Stimulated activated CD4-positive, alpha-beta T cell treated with anti-CD3 and anti-CD28 coated beads, TNF-alpha, amount 100 ng/mL, for 4 hours (primary cell): Measurements from ENCODE around the gene FGR.

ENCODE experiments used
- DNase-seq, 3 experiments: peaks; one replicate each; pipeline ENCODE4 v3.0.0-alpha.2; 2020; ENCODE audit warnings: low read depth in 3 of 3

The FGR gene

DNA sequence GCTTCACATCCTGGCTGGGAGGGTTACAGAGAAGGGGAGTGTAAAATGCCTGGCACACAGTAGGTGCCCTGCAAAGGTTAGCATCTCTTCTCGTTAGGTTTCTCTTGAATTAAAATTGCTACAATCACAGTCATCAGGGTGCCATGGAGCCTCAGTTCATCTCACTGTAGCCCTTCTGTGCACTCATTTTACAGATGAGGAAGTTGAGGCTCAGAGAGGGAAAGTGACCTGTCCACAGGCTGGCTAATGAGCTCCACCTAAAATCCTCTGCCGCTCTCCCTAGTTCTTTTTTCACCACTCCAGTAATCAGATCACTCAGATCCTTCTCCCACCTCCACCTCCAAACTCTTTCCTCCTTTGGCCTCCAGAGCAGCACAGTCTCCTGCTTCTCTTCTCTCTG lies 17.6 kb downstream of the FGR start:
- no peak for DNase-seq

DNA sequence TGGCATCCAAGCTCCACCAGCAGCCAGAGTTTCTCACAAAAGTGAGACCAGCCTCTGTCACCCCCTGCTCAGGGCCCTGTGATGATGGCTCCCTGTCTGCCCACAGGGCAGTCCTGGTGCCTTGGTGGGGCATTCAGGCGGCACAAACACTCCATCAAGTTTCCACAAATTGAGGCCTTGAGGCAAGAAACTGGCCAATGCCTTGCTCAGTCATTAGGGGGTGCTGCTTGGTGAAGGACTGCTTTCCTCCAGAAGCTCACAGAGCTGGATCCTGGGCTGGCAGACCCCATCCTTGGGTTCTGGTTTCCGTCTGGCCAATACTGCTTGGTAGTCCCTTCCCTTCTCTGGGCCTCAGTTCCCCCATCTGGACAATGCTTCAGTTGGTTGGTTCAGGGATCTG lies 18.5 kb downstream of the FGR start:
- DNase-seq, result no peak

DNA sequence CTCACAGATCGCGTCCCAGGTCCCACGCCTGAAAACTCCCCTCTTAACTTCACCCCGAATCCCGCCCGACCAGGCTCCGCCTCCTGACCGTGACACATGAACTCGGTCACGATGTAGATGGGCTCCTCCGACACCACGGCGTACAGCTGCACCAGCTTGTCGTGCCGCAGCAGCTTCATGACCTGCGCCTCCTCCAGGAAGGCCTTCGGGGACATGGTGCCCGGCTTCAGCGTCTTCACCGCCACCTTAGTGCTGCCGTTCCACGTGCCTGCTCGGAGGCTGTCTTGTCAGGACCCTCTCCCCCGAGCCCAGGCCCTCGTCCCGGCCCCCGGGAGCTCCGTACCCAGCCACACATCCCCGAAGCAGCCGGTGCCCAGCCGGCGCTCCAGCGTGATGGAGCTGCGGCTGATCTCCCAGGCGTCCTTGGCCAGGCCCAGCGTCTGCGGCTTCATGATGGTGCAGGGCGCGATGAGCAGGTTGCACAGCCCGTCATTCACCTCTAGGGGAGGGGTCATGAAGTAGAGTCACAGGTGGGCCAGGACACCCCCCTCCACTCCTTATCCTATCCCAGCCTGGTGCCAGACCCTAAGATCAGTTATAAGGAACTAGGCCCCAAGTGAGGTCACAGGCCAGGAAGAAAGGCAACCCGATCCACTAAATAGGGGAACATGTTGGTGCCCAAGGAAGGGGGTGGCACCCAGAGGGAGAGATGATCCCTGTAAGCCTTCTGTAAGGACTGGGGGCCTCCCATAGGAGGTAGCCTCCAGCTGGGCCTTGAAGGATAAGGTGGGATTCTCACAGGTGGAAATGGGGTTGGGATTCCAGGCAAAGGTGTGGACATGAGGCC lies 19.4 kb downstream of the FGR start:
- DNase-seq, result no peak

DNA sequence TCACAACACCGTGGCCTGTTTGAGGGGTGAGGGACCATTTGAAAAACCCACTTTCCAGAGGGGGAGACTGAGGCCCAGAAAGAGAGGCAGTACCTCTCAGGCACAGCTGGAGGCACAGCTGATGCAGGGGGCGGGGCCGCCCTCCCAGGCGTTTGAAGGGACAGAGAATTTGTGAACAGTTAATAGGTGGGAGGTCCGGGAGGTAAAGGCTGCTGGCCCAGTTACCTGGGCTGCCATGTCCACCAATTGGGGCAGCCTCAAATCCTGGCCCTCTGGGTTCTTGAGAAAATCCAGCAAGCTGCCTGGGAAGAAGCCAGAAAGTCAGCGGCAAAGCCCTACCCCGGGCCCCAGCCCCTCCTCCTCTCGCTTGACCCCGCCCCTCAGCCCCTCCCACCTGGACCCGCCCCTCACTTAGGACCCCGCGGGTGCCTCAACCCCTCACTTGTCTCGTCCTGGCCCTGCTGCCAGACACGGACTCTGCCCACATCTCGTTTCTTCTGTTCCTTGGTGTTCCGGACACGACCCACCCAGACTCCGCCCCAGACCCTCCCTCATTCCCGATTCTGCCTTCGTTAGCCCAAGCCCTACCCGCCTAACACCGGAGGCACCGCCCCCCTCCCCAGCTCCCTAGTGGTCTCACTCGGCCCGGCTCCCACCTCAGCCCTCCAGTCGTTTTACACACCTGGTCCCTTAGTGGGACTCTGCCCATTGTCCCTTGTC lies 20.2 kb downstream of the FGR start:
- no peak for DNase-seq

DNA sequence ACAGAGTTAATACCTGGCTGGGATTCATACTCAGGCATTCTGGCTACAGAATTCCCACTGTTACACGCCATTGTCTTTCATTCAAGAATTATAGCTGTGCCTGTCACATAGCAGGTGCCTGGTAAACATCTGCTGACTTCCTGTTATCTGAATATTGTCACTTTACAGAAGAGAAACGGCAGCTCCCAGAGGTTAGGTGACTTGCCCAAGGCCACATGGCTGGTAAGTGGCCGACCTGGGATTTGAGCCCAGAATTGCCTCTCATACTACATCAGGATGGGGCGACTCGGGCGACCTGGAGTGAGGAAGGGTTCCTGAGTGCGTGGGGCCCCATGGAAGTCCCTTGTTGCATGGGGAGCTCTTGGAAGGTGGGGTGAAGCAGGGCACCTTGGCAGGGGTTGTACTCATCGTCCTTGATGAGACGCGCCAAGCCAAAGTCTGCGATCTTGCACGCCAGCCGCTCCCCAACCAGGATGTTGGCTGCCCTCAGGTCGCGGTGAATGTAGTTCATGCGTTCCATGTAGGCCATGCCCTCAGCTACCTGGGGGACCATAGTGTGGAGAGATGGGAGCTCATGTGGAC lies 20.9 kb downstream of the FGR start:
- DNase-seq, result no peak

DNA sequence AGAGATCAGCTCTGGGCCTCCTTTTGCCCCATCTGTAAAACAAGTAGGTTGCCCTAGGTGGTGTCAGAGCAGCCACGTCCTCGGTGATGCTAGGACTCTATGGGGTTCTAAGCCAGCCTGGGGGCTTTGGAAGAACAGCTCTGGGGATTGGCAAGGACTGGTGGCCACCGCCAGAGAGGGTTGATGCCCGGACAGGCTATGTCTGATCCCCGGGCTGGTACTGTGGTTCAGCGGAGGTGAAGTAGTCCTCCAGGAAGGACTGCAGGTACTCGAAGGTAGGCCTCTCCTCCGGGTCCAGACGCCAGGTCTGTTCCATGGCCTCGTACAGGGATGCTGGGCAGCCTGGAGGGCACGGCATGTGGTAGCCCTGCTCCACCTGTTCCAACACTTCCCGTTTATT lies 22.3 kb downstream of the FGR start:
- no peak for DNase-seq

DNA sequence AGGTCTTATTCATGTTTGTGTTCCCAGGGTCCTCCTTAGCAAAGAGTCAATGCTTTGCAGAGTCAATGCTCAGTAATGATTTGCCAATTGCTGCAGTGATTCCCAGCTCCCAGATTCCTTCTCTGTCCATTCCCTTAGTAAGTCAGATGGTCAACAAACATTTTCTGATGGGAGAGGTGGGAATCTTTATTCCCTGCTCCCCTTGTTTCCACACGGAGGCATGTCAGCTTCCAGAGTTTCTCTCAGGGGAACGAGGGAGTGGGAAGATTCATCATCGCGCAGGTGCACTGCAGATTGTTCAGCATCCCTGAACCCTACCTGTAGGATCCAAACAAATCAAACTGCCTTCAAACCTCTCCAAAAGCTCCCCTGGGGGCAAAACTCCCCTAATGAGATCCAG lies 23.5 kb downstream of the FGR start:
- DNase-seq, result no peak

DNA sequence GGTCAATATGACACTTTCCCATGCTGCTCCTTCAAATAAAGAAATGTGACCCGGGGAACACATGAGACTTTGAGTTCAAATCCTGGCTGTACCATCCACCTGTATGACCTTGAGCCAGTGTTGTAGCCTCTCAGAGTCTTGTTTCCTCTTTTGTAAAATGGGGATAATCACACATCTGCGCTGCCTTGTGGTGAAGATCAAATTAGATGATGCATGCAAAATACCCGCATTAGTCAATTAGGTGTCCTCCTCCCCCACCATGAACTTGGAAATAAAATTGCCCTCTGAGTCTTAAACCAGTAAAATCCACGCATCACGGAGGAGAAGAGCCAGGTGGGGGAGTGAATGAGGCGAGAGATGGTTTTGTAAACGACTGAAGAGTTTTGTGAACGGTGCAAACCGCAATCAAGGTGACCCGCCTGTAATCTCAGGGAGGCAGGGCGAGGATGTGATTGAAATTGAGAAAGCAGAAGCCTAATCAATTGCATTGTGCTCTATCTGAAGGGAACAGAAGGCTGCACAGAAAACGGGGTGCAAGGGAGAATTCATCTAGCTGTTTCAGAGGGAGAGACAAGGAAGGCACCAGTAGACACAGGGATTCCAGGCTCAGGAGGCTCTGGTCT lies 25.3 kb downstream of the FGR start:
- DNase-seq, result no peak

DNA sequence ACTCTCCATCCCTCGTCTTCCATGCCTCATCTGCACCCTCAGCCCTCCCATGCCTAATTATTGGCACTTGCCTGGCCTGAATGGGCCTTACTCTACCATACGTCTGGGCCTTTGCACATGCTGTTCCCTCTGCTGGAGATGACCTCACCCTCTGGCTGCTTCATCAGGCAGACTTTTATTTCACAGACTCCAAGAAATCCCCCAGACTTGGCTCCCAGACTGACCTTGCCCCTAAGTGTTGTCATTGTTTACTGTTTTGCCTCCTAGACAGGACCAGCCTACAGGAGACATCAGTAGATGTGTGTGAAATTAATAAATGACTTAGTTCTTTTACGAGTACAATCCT lies 25.8 kb downstream of the FGR start:
- no peak for DNase-seq

DNA sequence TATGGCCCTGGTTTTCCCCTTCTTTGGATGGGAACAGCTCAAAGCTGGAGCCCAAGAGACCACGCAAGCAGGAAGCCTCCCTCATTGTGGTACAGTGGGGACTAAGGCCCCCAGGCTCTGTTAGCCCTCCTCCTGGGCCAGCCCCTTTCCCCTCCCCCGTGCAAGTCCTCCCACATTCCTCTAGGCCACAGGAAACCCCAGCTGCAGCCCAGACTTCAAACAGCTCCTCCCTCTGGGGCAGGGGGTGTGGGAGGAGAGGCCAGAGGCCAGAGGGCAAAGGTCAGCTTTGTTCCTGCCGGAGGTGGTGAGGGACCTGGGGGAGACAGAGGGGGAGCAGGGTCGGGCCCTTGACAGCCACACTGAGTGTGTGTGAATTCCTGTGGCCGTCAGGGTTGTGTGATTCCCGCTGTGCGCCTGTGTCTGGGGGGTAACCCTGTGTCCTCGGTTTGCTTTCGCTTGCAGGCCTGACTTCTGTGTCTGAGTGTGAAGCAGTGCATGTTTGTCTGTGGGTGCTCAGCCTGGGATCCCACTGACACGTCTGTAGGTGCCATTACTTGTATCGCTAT lies 27.7 kb downstream of the FGR start:
- DNase-seq, result no peak

DNA sequence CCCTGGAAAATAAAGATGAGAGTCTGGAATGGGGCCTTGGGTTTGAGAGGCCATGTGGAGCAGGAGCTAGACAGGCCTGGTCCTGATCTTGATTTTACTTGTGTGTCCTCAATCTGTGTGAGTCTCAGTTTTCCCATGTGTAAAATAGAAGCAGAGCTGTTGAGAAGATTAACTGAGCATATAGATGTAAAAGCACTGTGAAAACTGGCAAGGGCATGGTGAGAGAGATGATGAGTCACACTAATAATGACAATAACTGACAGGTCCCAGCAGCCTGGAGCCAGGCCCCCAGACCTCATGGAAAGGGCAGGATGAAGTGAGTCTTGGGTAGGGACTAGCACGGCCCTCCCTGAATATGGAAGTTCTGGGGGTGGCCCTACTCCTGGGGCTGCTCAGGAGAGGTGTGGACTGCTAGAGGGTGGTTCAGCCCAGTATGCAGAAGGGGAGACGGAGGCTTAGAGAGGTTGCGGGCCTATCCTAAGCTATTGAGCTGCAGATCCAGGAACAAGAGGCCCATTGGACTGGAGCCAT lies 28.2 kb downstream of the FGR start:
- DNase-seq, result no peak

DNA sequence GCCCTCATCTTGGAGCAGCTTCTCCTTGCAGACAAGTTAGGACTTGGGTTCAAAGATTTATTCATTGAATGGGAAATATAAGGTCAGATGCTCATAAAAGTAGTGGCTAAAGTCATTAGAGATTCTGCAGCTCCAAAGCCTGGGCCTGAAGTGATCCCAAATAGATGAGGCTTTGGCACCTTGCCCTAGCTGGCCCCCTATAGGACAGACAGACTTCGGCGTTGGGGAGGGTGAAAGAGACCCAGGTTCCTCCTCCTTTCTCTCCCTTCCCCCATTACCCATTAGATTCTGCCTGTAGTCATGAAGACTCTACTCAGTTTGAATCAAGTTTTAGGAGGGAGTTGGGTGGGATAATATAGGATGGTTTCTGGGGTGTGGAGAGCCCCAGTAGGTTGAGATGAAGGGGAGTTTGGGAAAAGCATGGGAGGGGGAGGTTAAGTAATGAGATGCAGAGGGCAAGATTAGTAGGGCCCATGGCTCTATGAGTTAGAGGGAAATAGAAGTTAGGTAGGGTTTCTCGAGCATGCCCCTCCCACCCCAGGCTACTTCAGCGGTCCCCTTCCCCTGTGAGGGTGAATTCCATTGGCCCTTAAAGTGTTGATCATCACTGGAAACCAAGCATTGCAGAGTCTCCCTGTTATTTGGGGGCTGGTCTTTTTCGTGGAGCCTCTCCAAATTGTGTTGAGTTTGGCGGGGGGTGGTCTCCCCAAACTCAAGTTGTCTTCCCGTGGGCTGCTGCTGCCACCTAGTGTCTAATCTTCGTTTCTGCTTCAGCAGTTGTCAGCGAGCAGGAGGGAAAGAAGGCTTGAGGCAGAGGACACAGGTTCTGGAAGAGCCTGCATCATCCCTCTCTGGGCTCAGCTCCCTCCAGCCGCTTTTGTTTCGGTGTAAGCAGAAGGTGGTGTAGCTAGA lies 28.9 kb downstream of the FGR start:
- DNase-seq, result peak; percentile 33 to 43 (median 37)

DNA sequence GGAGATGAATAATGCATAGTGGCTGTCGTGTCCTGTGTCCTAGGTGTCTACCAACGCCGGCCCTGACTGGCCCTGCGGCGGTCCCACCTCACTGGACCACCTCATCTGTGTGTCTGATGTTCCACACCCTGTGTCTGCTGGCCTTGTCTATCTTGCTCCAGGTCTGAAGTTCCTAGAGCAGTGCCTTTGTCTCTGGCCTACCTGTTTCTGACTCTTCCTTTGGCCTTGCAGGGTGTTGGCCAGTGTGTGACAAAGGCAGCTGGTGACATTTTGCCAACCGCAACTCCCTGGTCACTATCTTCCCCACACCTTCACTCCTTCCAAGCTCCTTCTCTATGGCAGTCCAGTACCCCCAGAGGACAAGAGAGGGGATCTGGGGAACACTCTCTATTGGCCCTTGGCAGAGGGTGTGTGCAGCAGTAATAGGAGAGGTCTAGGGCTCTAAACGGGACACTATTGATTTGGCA lies 29.7 kb downstream of the FGR start:
- DNase-seq, result no peak

DNA sequence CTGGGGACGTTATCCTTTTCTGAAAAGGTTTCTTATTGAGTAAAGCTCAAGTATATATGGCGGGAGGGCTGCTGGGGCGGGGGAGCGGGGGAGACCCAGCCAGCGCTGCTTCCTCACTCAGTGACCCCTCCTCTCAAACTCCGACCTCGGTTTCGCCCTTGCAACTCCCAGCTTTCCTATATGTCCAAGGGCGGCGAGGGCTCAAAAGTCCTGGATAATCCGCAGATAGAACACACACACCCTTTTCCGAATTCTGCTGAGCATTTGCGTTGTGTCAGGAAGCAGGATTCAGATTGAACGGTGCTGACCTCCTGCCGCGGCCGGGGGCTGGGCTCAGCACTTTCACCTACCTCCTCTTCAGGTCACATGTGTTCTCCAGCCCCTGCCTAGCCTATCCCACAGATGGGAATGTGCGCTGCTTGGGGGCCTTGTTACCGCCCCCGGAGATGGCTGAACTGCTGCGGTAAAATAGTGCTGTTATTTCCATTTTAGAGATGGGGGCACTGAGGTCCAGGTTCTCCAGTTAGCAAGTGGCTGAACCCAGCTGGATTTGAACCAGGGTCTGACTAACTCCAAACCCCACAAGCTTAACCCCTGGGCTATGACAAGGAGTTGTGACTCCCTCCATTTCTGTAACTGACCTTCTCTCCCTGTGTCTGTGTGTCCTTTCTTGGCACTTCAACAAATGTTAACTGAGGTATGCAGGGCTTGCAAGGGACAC lies 30.2 kb downstream of the FGR start:
- no peak for DNase-seq

DNA sequence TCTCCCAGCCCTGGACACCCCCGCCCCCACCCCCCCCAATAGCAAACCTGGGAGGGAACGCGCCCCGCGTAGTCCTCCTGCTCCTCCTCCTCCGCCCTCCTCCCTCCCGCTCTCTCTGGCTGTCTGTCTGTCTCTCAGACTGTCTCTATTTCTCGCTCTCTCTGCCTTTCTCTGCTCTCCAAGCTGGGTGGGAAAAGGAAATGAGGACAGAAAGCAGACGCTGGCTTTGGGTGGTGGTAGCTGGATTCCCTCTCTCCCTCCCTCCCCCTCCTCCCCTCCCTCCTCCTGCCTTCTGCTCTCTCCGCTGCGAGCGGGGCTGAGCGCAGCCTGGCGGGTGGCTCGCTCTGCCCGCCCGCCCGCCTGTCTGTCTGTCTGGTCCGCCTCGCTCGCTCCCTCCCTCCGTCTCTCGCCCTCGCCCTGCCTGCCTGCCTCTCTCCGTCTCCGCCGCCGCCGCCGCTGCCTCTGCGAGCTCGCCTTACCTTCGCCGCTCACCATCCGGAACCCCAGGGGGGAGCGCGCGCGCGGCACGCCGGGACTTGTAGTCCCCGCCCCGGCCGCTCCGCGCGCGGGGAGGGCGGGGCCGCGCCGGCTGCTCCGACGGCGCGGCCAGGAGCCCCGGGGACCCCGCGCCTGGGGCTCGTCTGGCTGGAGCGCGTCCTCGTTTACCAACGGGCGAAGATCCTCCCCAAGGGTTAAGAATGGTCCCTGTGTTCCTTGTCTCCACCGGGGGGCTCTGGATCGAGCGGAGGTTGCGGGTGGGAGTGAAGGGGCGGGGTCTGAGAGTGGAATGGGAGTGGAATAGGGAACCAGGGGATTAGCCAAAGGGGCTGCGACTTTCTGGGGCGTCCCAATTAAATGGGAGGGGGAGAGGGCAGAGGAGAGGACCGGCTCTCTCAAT lies 31.1 kb downstream of the FGR start, which contains the start of gene AHDC1:
Gene AHDC1 (minus strand): TSS at position 464 of the 898 bp plus-strand sequence. CDS start 52,029 bp downstream, outside the sequence.
- DNase-seq, result peak; percentile 80 to 83 (median 81)

DNA sequence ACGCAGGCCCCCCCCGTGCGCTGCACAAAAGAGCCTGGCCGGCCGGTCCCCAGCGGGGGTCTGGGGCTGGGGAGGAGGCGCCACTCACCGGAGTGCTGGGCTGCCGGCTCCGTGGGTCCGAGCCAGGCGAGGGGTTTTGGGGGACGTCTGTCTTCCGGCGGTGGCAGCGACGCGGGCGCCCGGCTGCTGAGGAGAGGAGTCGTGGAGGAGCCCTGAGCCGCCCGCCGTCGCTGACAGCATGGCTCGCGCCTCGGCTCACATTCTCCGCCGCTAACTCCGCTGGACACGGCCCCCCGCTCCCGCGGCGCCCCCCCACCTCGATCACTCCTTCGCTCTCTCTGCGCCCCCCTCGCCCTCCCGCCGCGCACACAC lies 31.7 kb downstream of the FGR start:
- no peak for DNase-seq

DNA sequence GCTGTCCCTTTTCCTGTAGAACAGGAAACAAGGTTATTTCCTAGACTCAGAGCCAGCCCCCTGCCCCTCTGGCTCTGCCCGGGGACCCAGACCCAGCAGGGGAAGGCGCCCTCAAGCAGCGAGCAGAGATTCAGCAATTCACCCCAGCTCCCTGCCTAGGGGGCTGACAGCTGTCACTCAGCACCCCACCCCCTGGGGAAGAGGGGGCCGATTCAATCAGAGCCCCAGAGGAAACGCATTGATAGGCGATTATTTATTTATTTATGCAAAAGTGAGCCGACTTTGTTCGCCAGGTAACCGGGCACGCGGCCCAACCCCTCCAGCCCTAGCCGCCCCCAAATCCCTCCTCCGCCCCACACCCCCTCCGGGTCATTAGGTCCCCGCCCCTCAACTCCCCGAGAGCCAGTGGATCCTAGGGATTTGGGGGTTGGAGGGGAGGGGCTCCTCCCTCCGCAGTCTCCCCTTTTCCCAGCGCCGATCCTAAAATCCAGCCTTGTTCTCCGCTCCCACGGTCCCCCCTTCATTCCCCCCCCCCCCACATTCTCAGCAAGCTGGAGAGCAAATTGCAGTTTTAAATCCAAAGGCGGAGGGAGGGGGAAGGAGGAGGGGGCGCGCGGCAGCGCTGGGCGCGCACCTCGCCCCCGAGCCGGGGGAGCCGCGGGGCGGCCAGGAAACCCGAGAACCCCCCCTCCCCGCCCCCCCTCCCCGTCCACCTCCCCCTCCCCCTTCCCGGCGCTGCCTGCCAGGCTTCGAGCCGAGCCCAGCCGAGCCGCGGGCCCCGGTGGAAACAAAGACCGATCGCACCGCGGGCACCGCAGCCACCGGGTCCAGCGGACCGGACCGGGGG lies 32.3 kb downstream of the FGR start:
- DNase-seq, result no peak
